WTC11 (cell line): Measurements from ENCODE around the gene THBS2.

Experiments used
- GABPB1 ChIP-seq: sonication (generic); formaldehyde crosslinking; IDR thresholded peaks from 2 replicates; pipeline ENCODE4 v1.8.1; 2023; ENCODE audit warnings: mild to moderate bottlenecking, missing genetic modification reagents
- TF ChIP-seq, protein P1 (sequence below): fragments of 200-600 bp; IDR thresholded peaks from 2 replicates; pipeline ENCODE4 v1.8.0; 2022; ENCODE audit warnings: antibody characterized with exemption

DNA sequence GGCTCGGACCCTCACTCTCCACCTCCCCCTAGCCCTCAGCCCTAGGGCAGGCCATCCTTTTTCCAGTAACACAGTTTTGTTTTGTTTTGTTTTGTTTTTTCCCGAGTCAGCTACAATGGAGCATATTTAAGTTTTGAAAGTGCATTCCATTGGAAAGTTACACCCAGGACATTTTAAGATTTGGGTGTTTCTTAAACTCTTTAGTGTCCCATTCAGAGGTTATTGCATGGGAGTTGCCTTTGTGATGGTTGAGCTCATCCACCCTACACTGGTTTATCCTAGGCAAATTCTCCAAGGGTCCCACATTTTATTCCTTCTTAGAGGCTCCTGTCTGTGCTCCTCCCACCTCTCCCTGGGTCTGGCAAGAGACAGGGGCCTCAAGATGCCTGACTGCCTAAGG lies 58.9 kb downstream of the THBS2 start:
- TF ChIP-seq, protein P1, sequence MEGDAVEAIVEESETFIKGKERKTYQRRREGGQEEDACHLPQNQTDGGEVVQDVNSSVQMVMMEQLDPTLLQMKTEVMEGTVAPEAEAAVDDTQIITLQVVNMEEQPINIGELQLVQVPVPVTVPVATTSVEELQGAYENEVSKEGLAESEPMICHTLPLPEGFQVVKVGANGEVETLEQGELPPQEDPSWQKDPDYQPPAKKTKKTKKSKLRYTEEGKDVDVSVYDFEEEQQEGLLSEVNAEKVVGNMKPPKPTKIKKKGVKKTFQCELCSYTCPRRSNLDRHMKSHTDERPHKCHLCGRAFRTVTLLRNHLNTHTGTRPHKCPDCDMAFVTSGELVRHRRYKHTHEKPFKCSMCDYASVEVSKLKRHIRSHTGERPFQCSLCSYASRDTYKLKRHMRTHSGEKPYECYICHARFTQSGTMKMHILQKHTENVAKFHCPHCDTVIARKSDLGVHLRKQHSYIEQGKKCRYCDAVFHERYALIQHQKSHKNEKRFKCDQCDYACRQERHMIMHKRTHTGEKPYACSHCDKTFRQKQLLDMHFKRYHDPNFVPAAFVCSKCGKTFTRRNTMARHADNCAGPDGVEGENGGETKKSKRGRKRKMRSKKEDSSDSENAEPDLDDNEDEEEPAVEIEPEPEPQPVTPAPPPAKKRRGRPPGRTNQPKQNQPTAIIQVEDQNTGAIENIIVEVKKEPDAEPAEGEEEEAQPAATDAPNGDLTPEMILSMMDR: no peak
- no peak for TF ChIP-seq GABPB1 (CRISPR knock-in tag)
